ES-I3 (cell line): ENCODE measurements around the gene GRAMD4.
"Not testable (repeated sequence)": the region's sequence is repeated elsewhere in the genome, so short reads cannot be mapped to it uniquely, and the experiment has no call there.

Experiments
- H3K36me3 ChIP-seq: 2 replicates; pipeline ENCODE4 v1.6.1; 2013; ENCODE audit warnings: mild to moderate bottlenecking, low read length, control low read depth, moderate library complexity; ENCODE audit not compliant: insufficient read depth
- H3K4me1 ChIP-seq: 2 replicates; pipeline ENCODE4 v1.6.1; 2013; ENCODE audit warnings: mild to moderate bottlenecking, control low read depth, low read length; ENCODE audit not compliant: insufficient read depth
- H3K9ac ChIP-seq: 2 replicates; pipeline ENCODE4 v1.6.1; 2013; ENCODE audit warnings: low read depth, mild to moderate bottlenecking, low read length, moderate library complexity
- H3K9me3 ChIP-seq: 2 replicates; pipeline ENCODE4 v1.6.1; 2013; ENCODE audit warnings: mild to moderate bottlenecking, low read length, moderate library complexity; ENCODE audit not compliant: control insufficient read depth, insufficient read depth

The GRAMD4 gene

GRCh38 chr22:46614025-46614931 is 5.9 kb upstream of the GRAMD4 start:
- no peaks in the 10 kb centered on the region for H3K9me3 ChIP-seq
- H3K9ac ChIP-seq: no peak overlapping the region

GRCh38 chr22:46617207-46617985 is 2.8 kb upstream of the GRAMD4 start:
- H3K4me1 ChIP-seq: peaks cover 8% of the 10 kb centered on the region; the same call in 1 of the 2 replicates
- no peaks in the 10 kb centered on the region for H3K36me3 ChIP-seq
- H3K9ac ChIP-seq: no peak overlapping the region
- no peaks in the 10 kb centered on the region for H3K9me3 ChIP-seq

More at GRCh38 chr22:46614025-46614931, 5.9 kb upstream of the GRAMD4 start:
- H3K36me3 ChIP-seq: no peaks in the 10 kb centered on the region
- H3K4me1 ChIP-seq: peaks cover 8% of the 10 kb centered on the region; the same call in 1 of the 2 replicates

DNA sequence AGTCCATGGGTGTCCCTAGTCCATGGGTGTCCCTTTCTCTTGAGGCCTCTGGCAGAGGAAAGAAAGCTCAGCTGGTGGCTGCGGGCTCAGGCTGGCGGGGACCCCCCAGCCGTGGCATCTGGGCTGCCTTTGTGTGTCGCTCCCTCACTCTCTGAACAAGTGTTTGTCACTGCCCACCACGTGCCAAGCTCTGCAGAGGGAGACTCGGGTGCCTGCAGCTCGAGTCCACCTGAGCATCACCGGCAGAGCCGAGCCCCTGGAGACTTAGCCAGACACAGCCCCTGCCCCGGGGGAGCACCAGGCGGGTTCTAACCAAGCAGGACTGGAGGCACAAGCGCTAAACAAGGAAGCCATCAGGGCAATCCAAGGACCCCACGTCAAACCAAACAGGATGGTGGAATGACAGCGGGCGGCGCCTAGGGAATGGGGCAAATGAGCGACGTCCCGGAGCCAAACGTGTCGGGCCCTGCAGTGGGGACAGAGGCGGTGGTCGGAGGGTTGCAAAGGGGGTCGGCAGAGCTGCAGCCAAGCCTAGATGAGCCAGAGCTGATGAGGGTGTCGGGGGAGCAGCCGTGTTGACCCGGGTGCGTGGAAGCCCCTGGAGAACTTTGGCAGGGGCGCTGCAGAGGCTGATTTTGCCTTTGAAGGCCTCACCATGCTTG is 2.1 kb upstream of the GRAMD4 start:
- H3K9ac ChIP-seq: no peak overlapping the region
- H3K4me1 ChIP-seq: peaks cover 4% of the 10 kb centered on the region; the same call in 1 of the 2 replicates
- H3K36me3 ChIP-seq: no peaks in the 10 kb centered on the region
- H3K9me3 ChIP-seq: no peaks in the 10 kb centered on the region

GRCh38 chr22:46618667-46619066 is 1.5 kb upstream of the GRAMD4 start:
- Histone ChIP-seq H3K4me1 (peaks cover 3% of the 10 kb centered on the region; the same call in 1 of the 2 replicates), H3K9me3 (no peaks in the 10 kb centered on the region), H3K9ac (no peak overlapping the region), H3K36me3 (no peaks in the 10 kb centered on the region)

GRCh38 chr22:46619240-46619829 is 851 bp upstream of the GRAMD4 start:
- H3K9ac ChIP-seq: no peak overlapping the region
- H3K9me3 ChIP-seq: no peaks in the 10 kb centered on the region
- no peaks in the 10 kb centered on the region for H3K36me3 ChIP-seq
- no peaks in the 10 kb centered on the region for H3K4me1 ChIP-seq

GRCh38 chr22:46620588-46621242 is 529 bp downstream of the GRAMD4 start:
- H3K4me1 ChIP-seq: no peaks in the 10 kb centered on the region; the same call in 1 of the 2 replicates
- no peak overlapping the region for H3K9ac ChIP-seq
- no peaks in the 10 kb centered on the region for H3K36me3 ChIP-seq
- no peaks in the 10 kb centered on the region for H3K9me3 ChIP-seq

- H3K9me3 ChIP-seq, H3K36me3 ChIP-seq, H3K9ac ChIP-seq, H3K4me1 ChIP-seq: not testable (repeated sequence)
Observed at GRCh38 chr22:46621243-46621930, 1.2 kb downstream of the GRAMD4 start.

DNA sequence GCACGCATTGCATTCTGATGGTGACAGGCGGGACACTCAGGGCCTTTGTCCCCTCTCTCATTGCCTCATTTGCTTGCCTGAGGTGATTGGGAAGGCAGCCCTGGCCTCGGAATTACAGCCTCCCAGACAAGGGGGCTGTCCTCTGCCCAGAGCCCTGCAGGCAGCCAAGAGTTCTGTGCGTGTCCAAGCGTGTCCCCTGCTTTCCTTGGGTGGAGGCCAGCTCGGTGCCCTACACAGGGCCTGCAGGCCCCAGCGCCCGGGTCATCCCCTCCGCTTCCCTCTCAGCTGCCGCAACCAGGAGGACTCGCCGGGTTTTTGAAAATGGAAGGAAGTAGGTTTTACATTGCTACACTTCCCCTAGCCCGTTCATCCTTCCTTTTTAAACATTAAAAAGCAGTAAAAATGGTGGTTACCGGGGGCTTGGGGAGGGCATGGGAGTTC is 1.9 kb downstream of the GRAMD4 start:
- peaks cover 6% of the 10 kb centered on the region; the same call in 1 of the 2 replicates for H3K4me1 ChIP-seq
- H3K36me3 ChIP-seq: no peaks in the 10 kb centered on the region
- no peak overlapping the region for H3K9ac ChIP-seq
- H3K9me3 ChIP-seq: no peaks in the 10 kb centered on the region

GRCh38 chr22:46625113-46625842 is 5.1 kb downstream of the GRAMD4 start:
- H3K9me3 ChIP-seq: no peaks in the 10 kb centered on the region
- no peak overlapping the region for H3K9ac ChIP-seq
- H3K36me3 ChIP-seq: no peaks in the 10 kb centered on the region

GRCh38 chr22:46625843-46626349 is 5.7 kb downstream of the GRAMD4 start:
- Histone ChIP-seq H3K9ac (no peak overlapping the region), H3K36me3 (no peaks in the 10 kb centered on the region), H3K4me1 (peaks cover 8% of the 10 kb centered on the region; the same call in 1 of the 2 replicates), H3K9me3 (no peaks in the 10 kb centered on the region)

More at GRCh38 chr22:46625113-46625842, 5.1 kb downstream of the GRAMD4 start:
- peaks cover 8% of the 10 kb centered on the region; the same call in 1 of the 2 replicates for H3K4me1 ChIP-seq

- no peak overlapping the region for H3K9ac ChIP-seq
- no peaks in the 10 kb centered on the region for H3K36me3 ChIP-seq
- no peaks in the 10 kb centered on the region for H3K9me3 ChIP-seq
- peaks cover 8% of the 10 kb centered on the region; the same call in 1 of the 2 replicates for H3K4me1 ChIP-seq
Observed at GRCh38 chr22:46626356-46626755, 6.2 kb downstream of the GRAMD4 start.
